Activated naive CD8-positive, alpha-beta T cell treated with anti-CD3 and anti-CD28 coated beads, Interleukin-2, amount 50 U/mL, for 16 hours (primary cell): ENCODE data around the gene OSBPL6.
"Not testable (repeated sequence)": the region's sequence is repeated elsewhere in the genome, so short reads cannot be mapped to it uniquely, and the experiment has no call there.

ENCODE experiments used
- DNase-seq: peaks from one replicate; pipeline ENCODE4 v3.0.0-alpha.2; 2020; ENCODE audit warnings: low read depth, low spot score

OSBPL6 gene

GRCh38 chr2:178350051-178350450, 155.7 kb downstream of the OSBPL6 start:
- no peak for DNase-seq

GRCh38 chr2:178357704-178358103, 163.4 kb downstream of the OSBPL6 start:
- not testable (repeated sequence) for DNase-seq

GRCh38 chr2:178359192-178359912, 165.0 kb downstream of the OSBPL6 start:
- DNase-seq: no peak

DNA sequence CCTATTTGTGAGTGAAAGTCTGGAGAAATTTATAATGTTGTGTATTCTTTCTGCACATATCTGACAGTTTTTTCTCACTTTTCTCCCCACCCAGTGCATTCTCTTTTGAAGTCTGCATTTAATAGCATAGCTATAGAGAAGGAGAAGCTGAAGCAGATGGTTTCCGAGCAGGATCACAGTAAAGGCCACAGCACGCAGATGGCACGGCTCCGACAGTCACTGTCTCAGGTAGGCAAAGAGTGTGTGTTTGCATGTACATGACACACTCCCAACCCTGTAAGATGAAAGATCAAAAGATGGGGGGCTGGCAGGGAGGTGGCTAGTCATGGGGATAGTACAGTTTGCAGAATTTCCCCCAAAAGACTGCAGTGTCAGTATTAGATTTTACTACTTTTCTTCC, 167.3 kb downstream of the OSBPL6 start:
- no peak for DNase-seq

- DNase-seq: no peak
Measured at GRCh38 chr2:178363252-178363651, 168.9 kb downstream of the OSBPL6 start.

DNA sequence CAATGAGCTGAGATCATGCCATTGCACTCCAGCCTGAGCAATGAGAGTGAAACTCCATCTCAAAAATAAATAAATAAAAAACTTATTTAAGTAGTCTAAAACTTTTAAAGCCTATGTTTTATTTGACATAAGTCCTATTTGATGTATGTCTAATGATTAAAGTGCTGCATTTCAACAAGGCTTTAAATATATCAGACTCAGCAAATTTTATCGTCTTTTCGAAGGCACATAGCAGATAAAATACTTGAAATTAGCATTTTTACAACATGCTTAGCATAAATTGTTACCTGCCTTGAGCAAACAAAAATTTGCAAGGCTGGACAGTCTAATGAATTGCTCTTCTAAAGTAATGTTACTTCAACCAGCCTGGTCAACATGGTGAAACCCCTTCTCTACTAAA, 170.8 kb downstream of the OSBPL6 start:
- DNase-seq: no peak

DNA sequence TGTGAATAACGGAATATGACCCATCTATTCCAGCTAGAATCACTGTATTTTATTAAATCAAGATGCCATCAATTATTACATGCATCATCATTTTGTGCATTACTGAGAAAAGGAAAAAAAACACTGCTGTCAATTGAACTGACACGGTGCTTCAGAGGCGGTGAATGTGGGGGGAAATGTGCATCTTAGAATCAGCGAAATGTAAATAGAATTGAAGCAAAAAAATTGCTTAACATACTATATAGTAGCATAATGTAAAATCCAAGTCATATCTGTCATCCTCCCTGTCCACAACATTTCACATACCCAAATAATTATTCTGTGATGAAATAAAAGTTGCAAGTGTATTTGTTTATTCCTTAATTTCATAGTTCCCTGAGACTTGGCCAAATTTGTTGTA, 172.1 kb downstream of the OSBPL6 start:
- DNase-seq: no peak

- DNase-seq: no peak
Measured at GRCh38 chr2:178367344-178367743, 173.0 kb downstream of the OSBPL6 start.

DNA sequence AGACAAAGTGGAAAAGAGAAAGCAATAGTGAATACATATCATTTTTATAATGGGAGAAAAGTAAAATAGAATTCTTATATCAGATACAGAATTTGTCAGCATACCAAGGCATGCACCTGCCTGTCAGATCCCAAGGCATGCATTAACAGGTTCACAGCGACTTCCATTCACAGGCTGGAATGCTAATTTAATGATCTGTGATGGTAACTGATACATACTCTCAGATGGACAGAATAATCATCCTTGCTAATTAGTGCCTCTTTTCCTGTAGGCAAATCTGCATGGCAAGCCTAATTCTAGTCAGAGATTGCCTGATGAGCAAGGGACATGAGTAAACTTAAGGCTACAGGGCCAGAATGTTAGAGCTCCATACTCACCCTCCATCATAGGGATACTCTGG, 180.6 kb downstream of the OSBPL6 start:
- DNase-seq: no peak

DNA sequence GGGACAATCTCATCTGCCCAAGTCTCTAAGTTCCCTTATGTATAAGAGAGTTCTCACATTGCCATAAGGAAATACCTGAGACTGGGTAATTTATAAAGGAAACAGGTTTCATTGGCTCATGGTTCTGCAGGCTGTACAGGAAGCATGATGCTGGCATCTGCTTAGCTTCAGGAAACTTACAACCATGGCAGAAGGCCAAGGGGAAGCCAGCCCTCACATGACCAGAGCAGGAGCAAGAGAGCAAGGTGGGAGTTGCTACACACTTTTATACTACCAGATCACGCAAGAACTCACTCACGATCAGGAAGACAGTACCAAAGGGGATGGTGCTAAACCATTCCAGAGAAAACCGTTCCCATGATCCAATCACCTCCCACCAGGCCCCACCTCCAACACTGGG, 182.7 kb downstream of the OSBPL6 start:
- no peak for DNase-seq

DNA sequence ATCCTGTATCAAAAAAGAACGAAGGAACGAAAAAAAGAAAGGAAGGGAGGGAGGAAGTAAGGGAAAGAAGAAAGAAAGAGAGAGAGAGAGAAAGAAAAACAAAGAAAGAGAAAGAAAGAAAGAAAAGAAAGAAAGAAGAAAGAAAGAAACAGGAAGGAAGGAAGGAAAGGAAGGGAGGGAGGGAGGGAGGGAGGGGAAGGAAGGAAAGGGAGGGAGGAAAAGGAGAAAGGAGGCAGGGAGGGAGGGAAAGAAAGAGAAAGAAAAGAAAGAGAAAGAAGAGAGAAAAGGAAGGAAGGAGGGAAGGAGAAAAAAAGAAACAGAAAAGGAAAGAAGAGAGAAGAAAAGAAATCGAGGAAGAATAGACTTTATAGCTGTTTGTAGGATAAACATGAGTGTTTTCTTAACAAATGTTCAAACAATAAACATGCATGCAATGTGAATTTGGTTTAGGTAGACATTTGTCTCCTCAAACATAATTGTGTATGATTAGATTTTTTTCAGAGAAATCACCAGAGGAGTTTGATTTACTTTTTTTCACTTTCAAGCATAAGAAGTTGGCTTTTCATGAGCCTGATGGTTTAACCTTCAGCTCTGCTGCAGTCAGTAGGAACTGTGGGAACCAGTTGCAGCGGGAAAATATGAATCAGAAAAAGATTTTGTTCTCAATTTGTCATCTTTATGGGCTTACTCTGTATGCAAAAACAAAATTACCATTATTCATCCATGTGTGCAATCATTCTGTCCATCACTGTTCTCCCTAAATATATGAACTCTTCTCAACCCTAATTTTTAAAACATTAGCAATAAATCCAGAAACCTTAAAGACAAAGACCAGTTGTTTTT, 185.1 kb downstream of the OSBPL6 start:
- no peak for DNase-seq

DNA sequence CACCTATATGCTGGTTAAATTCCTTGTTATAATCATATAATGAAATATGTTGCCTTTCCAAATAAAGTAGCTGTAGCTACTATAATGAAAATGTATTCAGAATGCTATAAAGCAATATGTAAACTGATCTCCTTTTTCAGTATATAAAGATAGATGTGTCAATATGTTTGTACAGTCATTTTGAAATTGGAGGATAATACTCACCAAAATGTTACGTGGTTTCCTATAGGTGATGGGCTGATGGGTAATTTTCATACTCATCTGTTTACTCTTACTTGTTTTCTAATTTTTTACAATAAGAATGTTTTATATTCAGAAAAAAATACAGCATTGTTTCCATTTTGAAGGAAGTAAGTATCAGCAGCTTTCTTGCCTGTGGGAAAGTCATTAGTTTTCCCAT, 186.5 kb downstream of the OSBPL6 start:
- DNase-seq: no peak

DNA sequence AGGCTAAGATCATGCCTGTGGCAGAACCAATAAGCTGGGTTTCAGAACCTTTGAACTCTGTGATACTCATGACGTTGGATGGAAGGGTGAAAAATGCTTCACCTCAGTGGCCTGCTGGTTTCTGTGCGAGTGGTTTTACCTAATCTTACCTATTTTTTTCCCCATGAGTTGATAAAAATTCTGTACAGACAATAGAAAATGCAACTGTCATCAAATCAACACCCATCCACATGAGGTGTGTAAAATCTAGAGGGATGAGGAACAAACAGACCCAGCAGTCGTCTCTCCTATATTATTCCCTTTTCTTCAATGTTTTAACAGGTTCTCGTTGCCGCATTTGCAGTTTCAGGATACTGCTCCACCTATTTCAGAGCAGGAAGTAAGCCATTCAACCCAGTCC, 189.4 kb downstream of the OSBPL6 start:
- DNase-seq: no peak

GRCh38 chr2:178385595-178386148, 191.4 kb downstream of the OSBPL6 start:
- no peak for DNase-seq

- no peak for DNase-seq
Measured at GRCh38 chr2:178386986-178387597, 192.8 kb downstream of the OSBPL6 start.

DNA sequence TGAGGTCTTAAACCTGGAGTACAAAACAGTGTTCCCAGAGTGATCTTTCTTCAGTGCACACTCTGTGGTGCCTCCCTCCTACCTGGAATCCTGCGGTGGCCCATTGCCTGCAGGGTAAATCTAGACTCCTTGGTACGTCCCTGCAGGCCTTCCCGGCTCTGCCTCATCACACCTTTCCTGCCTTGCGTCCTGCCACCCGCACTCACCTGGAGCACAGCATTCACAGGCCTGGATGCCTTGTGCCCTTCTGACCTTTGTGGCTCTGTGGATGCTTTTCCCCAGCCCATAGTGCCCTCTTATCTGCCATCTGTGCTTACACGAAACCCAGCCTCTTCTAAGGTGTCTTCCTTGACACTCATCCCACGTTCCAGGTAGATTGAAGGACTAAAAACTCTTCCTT, 194.0 kb downstream of the OSBPL6 start:
- no peak for DNase-seq

GRCh38 chr2:178391701-178392100, 197.4 kb downstream of the OSBPL6 start:
- no peak for DNase-seq

- no peak for DNase-seq
Measured at GRCh38 chr2:178392215-178392614, 197.9 kb downstream of the OSBPL6 start.

DNA sequence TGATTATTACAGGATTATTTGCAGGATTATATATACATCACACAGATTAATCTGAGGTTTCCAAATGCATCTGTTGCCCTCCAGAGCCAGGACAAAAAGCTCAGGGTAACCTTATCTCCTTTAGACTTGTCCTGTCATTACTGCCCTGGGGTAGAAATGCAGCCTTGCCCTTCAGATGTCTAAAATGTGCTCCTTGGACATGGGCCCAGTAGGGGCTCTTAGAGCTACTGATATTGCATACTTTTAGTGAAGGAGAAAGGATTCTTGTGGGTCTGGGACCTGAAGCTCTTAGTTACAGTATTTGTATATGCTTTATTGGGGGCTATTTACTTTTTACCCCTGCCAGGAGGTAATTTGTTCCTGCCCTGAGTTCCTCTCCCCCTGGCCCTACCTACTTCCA, 200.5 kb downstream of the OSBPL6 start:
- DNase-seq: no peak

DNA sequence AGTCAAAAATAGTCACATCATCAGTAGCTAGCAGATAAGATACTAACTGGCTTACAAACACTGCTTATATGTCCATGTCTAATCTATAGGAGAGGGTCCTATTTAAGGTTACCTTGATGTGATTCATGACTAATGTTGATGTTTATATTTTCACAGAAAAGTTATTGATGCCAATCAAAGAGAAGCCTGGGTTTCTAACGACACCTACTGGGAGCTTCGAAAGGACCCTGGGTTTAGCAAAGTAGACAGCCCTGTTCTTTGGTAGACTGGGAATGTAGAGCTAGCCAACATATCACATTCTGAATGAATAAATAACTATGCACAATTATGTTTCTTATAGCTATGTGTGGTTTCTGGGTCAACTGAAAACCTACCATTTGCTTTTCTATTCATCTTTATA, 201.0 kb downstream of the OSBPL6 start:
- no peak for DNase-seq

DNA sequence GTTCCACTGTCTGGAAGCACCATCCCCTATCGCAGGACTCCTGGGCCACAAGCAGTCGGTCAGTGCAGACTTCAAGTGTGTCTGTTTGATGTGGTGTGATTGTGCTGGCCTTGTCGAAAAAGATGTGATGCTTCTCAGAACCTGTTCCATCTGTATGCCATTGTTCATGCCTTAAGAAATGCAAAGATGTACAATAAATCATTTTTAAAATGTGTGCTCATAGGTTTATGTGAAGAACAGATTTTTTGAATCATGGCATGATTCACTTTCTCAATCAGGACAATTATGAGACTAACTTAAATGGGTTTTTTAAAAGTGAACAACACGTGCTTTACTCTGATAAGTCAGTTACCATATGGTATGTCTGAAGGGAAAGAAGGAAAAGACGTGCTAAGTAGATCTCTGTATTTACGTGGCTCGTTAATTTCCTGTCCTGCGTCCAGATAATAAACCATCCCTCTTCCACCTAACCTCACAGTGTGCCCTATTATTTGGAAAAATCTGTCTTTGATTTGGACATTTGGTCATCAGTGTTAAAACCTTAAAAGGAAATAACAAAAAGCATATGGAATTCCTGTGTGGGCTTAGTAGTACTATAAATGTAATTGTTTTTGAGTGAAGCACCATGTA, 201.7 kb downstream of the OSBPL6 start:
- no peak for DNase-seq
